K562 (cell line): ENCODE data around the gene ZFAND6. TPM values are rescaled to one million over a fixed set of nuclear protein-coding genes. Genes with fewer than 3 reads are reported as not detected.

Experiments used
- ATAC-seq: fragments of 200-7000 bp; cut with Tn5 transposase; 3 replicates; pipeline ENCODE4 v1.9.1; 2020; ENCODE audit warnings: moderate library complexity
- BruUV-seq: library from RNA; stranded (reverse); fragments of 400-500 nt; replicated peaks from 2 replicates; lab custom pipeline; 2021; lab: Mats Ljungman, UMichigan
- CTCF ChIA-PET: fragments of 300-600 bp; formaldehyde crosslinking; extraction: SDS; loops from one replicate; lab custom pipeline; 2021; ENCODE audit warnings: low intra/inter-chr PET ratio; lab: Yijun Ruan, JAX
- POLR2A ChIA-PET: fragments of 300-600, 350-650 bp; sonication (Branson Sonifier 250); formaldehyde crosslinking; extraction: SDS; loops from one replicate; lab custom pipeline; 2021; ENCODE audit warnings: antibody characterized with exemption, inconsistent platforms; lab: Yijun Ruan, JAX
- DNase-seq, 4 experiments: peaks; one replicate each; pipeline versions ENCODE4 v3.0.0 to v3.0.0-alpha.2; 2011 to 2018; ENCODE audit warnings: low spot score in 3 of 4, mixed read lengths in 3 of 4; ENCODE audit errors: extremely low read depth in 1 of 4
- FAIRE-seq: peaks from 2 replicates; lab custom pipeline; 2011; peaks lifted over from hg19 to GRCh38; lab: Jason Lieb, UNC
- H2AFZ ChIP-seq: 2 replicates; pipeline ENCODE4 v1.6.0; 2011; ENCODE audit warnings: low read depth, low read length, control low read depth, inconsistent platforms
- H3K27ac ChIP-seq: fragments of 200-600 bp; 3 replicates; pipeline ENCODE4 v1.8.0; 2011; ENCODE audit warnings: low read depth, mild to moderate bottlenecking, control low read depth, inconsistent platforms, low read length, moderate library complexity, mixed read lengths; ENCODE audit errors: extremely low read depth
- H3K27me3 ChIP-seq, 2 experiments: fragments of 300-600 bp in 1 of 2; 2 replicates in 1 of 2; 3 replicates in 1 of 2; pipeline versions ENCODE4 v1.6.0 to v1.8.0; 2011; ENCODE audit warnings: inconsistent platforms in 2 of 2, low read length in 2 of 2, mild to moderate bottlenecking in 1 of 2, mixed read lengths in 1 of 2, moderate library complexity in 1 of 2; ENCODE audit not compliant: control insufficient read depth in 2 of 2, insufficient read depth in 2 of 2
- H3K36me3 ChIP-seq: fragments of 300-600 bp; 3 replicates; pipeline ENCODE4 v1.8.0; 2011; ENCODE audit warnings: mild to moderate bottlenecking, low read length, inconsistent platforms; ENCODE audit not compliant: control insufficient read depth, insufficient read depth
- H3K4me1 ChIP-seq, 2 experiments: fragments of 200-600 bp in 1 of 2; replicated peaks in 1 of 2; 2 replicates in 1 of 2; 3 replicates in 1 of 2; pipeline versions ENCODE4 v1.5.1 to v1.8.0; 2011; ENCODE audit warnings: inconsistent platforms in 2 of 2, low read length in 2 of 2, mild to moderate bottlenecking in 1 of 2, mixed read lengths in 1 of 2, moderate library complexity in 1 of 2; ENCODE audit not compliant: control insufficient read depth in 2 of 2, insufficient read depth in 2 of 2
- H3K4me2 ChIP-seq: 2 replicates; pipeline ENCODE4 v1.6.1; 2011; ENCODE audit warnings: low read length, control low read depth, inconsistent platforms, mixed read lengths; ENCODE audit not compliant: insufficient read depth
- H3K4me3 ChIP-seq: fragments of 200-600 bp; sonication (generic), shearing (Covaris generic); 2 replicates; pipeline ENCODE4 v1.5.1; 2016; ENCODE audit warnings: control low read depth, inconsistent platforms
- H3K79me2 ChIP-seq: fragments of 200-600 bp; 3 replicates; pipeline ENCODE4 v1.8.0; 2011; ENCODE audit warnings: low read length, inconsistent platforms; ENCODE audit not compliant: control insufficient read depth, insufficient read depth
- H3K9ac ChIP-seq, 2 experiments: 2 replicates each; pipeline versions ENCODE4 v1.6.0 to v1.6.1; 2011; ENCODE audit warnings: low read depth in 2 of 2, low read length in 2 of 2, control low read depth in 1 of 2, inconsistent platforms in 1 of 2, mild to moderate bottlenecking in 1 of 2, mixed read lengths in 1 of 2; ENCODE audit not compliant: insufficient read depth in 1 of 2
- H3K9me1 ChIP-seq: one replicate; pipeline ENCODE4 v1.6.0; 2011; ENCODE audit warnings: inconsistent platforms, mild to moderate bottlenecking, low read length, moderate library complexity; ENCODE audit not compliant: control insufficient read depth, insufficient read depth
- H3K9me3 ChIP-seq: replicated peaks from 2 replicates; pipeline ENCODE4 v1.5.1; 2011; ENCODE audit warnings: low read depth, low read length, inconsistent platforms; ENCODE audit not compliant: control insufficient read depth, insufficient read depth
- H4K20me1 ChIP-seq: replicated peaks from 2 replicates; pipeline ENCODE4 v1.6.1; 2011; ENCODE audit warnings: low read length, inconsistent platforms, mixed read lengths; ENCODE audit not compliant: control insufficient read depth, insufficient read depth
- ARNT ChIP-seq, 2 experiments: fragments of 450-650 bp; IDR thresholded peaks; 2 replicates each; pipeline ENCODE4 v1.6.1; 2016; ENCODE audit warnings: mild to moderate bottlenecking in 1 of 2
- HLTF ChIP-seq: fragments of 450-650 bp; IDR thresholded peaks from 2 replicates; pipeline ENCODE4 v1.6.1; 2016
- MAFF ChIP-seq: IDR thresholded peaks from 2 replicates; pipeline ENCODE4 v1.6.1; 2012; ENCODE audit warnings: low read length, improper control_type of control experiment
- PHF8 ChIP-seq: fragments of 200-600 bp; sonication (generic); IDR thresholded peaks from 2 replicates; pipeline ENCODE4 v1.6.1; 2012; ENCODE audit warnings: mixed run types, mild to moderate bottlenecking, inconsistent platforms, low read length, moderate library complexity, borderline replicate concordance
- TCF15 ChIP-seq: fragments of 250-450 bp; sonication (Bioruptor Pico); IDR thresholded peaks from 2 replicates; pipeline ENCODE4 v1.8.0; 2022; ENCODE audit warnings: moderate library complexity, mild to moderate bottlenecking, inconsistent platforms
- ZNF695 ChIP-seq: fragments of 450-650 bp; formaldehyde crosslinking; IDR thresholded peaks from 2 replicates; pipeline ENCODE4 v1.4.0; 2020; ENCODE audit warnings: mild to moderate bottlenecking, moderate library complexity
- ZNF79 ChIP-seq: fragments of 250-450 bp; sonication (Bioruptor Pico); IDR thresholded peaks from 2 replicates; pipeline ENCODE4 v1.4.0; 2020; ENCODE audit warnings: low read depth, mild to moderate bottlenecking, moderate library complexity
- in situ Hi-C: fragments of 300-500 bp; cut with MboI; formaldehyde crosslinking; loops from 4 replicates; pipeline ENCODE4 v1.15.0; 2018; ENCODE audit warnings: inconsistent platforms, mixed read lengths
- intact Hi-C: fragments of 100-400 bp; cut with micrococcal nuclease; formaldehyde crosslinking; loops from 2 replicates; pipeline ENCODE4 v1.14.2; 2022
- polyA plus RNA-seq, 8 experiments: library from polyadenylated mRNA; depleted of rRNA in 4 of 8; stranded (reverse) in 5 of 8; unstranded in 3 of 8; fragments of >200 nt; fragmentation: Nextera tagmentation in 2 of 8; fragmentation: Illumina TruSeq in 1 of 8; extraction: Ambion mirVana in 2 of 8; extraction: Trizol in 1 of 8; gene quantifications; 2 replicates each; pipeline versions ENCODE4 v1.2.1 to v1.2.3, GENCODE V29; 2011 to 2014; ENCODE audit warnings: inconsistent platforms in 1 of 8, missing spikeins in 1 of 8
- total RNA-seq, 7 experiments: library from RNA; depleted of rRNA in 6 of 7; stranded (reverse); fragments of >200 nt in 6 of 7; fragmentation: Illumina TruSeq in 2 of 7; extraction: Trizol in 2 of 7; gene quantifications; 2 replicates each; pipeline versions ENCODE4 v1.2.1 to v1.2.3, GENCODE V29; 2011 to 2021; ENCODE audit warnings: low replicate concordance in 1 of 7
- TF ChIP-seq, protein P1 (sequence below): fragments of 450-650 bp; formaldehyde crosslinking; IDR thresholded peaks from 2 replicates; pipeline ENCODE4 v1.4.0; 2020; ENCODE audit warnings: mild to moderate bottlenecking
- TF ChIP-seq, protein P2 (sequence below): sonication (generic); formaldehyde crosslinking; IDR thresholded peaks from 2 replicates; pipeline ENCODE4 v1.5.0; 2020; ENCODE audit warnings: missing genetic modification reagents
- TF ChIP-seq, protein P3 (sequence below): conservative IDR thresholded peaks from 2 replicates; pipeline ENCODE4 v1.6.1; 2011; ENCODE audit warnings: low read depth, mild to moderate bottlenecking, low read length; ENCODE audit not compliant: control insufficient read depth
- TF ChIP-seq, protein P4 (sequence below): sonication (generic); formaldehyde crosslinking; IDR thresholded peaks from 2 replicates; pipeline ENCODE4 v1.8.1; 2022; ENCODE audit warnings: missing genetic modification reagents
- TF ChIP-seq, protein P5 (sequence below), 2 experiments: IDR thresholded peaks in 1 of 2; conservative IDR thresholded peaks in 1 of 2; 2 replicates each; pipeline ENCODE4 v1.6.1; 2016; ENCODE audit warnings: low read depth in 2 of 2, mild to moderate bottlenecking in 1 of 2, missing compliant biosample characterization in 1 of 2, missing genetic modification characterization in 1 of 2, moderate library complexity in 1 of 2

Gene ZFAND6
- total and polyA plus RNA-seq, 9 of the 15 experiments (the other 6 are each of a cell fraction or from before 2014, with no cell fraction given): 53.9 to 206 (median 88.9) TPM

DNA sequence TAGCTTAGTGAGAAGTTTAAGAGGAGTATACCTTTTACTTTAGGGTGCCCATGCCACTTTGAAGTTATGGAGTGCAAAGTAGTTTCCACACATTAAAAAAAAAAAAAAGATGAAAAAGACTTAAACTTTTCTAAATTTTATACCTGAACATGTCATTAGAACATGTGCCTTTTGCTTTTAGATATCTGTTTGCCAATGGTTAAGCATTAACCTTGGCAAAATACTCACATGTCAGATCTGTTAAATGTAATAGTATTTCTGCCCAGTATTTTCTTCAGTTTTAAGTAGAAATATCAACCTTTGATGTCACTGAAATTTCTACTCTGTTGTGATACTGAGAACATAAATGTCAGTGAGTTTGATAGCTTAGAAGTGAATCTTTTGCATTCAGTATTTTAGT, 12.2 kb downstream of the ZFAND6 start:
- Histone ChIP-seq H3K9me3 (no peaks in the 10 kb centered on the region), H3K9me1 (no peaks in the 10 kb centered on the region), H3K27me3 (no peaks in the 10 kb centered on the region), H3K4me1 (peaks cover 11 to 15% of the 10 kb centered on the region in 2 experiments; a peak in 4 of 5 replicates), H3K79me2 (peaks cover 99% of the 10 kb centered on the region), H3K27ac (peak overlapping the region; percentile 37; the same call in 2 of the 3 replicates), H2AFZ (no peak overlapping the region), H3K4me2 (peak overlapping the region; percentile 52; the same call in 1 of the 2 replicates), H3K9ac (peak overlapping the region in 1 of 2 experiments; percentile 63; a peak in 2 of 4 replicates), H4K20me1 (no peaks in the 10 kb centered on the region), H3K4me3 (no peak overlapping the region), H3K36me3 (peaks cover 4% of the 10 kb centered on the region; the same call in 1 of the 3 replicates)
- BruUV-seq: no TSS peak
- POLR2A ChIA-PET: interaction anchor here (1.1 to 4.2 kb wide), 7 partner anchors 9 to 70 kb away, joined by 3 to 27 read pairs (median 10); partner anchors contain the start of gene ZFAND6
- intact Hi-C loops (no loop called here), in situ Hi-C loops (no loop called here)
- DNase-seq (no peak), FAIRE-seq (no peak), ATAC-seq (0 out of 3 replicates have a peak, but pooled peaks have one; percentile 7)
- CTCF ChIA-PET: no interaction called here
- TF ChIP-seq, protein P1, sequence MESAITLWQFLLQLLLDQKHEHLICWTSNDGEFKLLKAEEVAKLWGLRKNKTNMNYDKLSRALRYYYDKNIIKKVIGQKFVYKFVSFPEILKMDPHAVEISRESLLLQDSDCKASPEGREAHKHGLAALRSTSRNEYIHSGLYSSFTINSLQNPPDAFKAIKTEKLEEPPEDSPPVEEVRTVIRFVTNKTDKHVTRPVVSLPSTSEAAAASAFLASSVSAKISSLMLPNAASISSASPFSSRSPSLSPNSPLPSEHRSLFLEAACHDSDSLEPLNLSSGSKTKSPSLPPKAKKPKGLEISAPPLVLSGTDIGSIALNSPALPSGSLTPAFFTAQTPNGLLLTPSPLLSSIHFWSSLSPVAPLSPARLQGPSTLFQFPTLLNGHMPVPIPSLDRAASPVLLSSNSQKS (CRISPR knock-in tag): no peak
- TF ChIP-seq ZNF695 (CRISPR knock-in tag): no peak
- TF ChIP-seq HLTF: no peak
- TF ChIP-seq, protein P2, sequence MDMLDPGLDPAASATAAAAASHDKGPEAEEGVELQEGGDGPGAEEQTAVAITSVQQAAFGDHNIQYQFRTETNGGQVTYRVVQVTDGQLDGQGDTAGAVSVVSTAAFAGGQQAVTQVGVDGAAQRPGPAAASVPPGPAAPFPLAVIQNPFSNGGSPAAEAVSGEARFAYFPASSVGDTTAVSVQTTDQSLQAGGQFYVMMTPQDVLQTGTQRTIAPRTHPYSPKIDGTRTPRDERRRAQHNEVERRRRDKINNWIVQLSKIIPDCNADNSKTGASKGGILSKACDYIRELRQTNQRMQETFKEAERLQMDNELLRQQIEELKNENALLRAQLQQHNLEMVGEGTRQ (CRISPR knock-in tag): no peak
- no peak for TF ChIP-seq PHF8
- no peak for TF ChIP-seq ARNT (IDR thresholded peaks at IDR 0.05)
- TF ChIP-seq, protein P3, sequence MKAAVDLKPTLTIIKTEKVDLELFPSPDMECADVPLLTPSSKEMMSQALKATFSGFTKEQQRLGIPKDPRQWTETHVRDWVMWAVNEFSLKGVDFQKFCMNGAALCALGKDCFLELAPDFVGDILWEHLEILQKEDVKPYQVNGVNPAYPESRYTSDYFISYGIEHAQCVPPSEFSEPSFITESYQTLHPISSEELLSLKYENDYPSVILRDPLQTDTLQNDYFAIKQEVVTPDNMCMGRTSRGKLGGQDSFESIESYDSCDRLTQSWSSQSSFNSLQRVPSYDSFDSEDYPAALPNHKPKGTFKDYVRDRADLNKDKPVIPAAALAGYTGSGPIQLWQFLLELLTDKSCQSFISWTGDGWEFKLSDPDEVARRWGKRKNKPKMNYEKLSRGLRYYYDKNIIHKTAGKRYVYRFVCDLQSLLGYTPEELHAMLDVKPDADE: no peak
- TF ChIP-seq TCF15 (CRISPR knock-in tag): no peak
- TF ChIP-seq, protein P4, sequence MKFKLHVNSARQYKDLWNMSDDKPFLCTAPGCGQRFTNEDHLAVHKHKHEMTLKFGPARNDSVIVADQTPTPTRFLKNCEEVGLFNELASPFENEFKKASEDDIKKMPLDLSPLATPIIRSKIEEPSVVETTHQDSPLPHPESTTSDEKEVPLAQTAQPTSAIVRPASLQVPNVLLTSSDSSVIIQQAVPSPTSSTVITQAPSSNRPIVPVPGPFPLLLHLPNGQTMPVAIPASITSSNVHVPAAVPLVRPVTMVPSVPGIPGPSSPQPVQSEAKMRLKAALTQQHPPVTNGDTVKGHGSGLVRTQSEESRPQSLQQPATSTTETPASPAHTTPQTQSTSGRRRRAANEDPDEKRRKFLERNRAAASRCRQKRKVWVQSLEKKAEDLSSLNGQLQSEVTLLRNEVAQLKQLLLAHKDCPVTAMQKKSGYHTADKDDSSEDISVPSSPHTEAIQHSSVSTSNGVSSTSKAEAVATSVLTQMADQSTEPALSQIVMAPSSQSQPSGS: no peak
- TF ChIP-seq MAFF: no peak
- TF ChIP-seq, protein P5, sequence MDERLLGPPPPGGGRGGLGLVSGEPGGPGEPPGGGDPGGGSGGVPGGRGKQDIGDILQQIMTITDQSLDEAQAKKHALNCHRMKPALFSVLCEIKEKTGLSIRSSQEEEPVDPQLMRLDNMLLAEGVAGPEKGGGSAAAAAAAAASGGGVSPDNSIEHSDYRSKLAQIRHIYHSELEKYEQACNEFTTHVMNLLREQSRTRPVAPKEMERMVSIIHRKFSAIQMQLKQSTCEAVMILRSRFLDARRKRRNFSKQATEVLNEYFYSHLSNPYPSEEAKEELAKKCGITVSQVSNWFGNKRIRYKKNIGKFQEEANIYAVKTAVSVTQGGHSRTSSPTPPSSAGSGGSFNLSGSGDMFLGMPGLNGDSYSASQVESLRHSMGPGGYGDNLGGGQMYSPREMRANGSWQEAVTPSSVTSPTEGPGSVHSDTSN (CRISPR knock-in tag; IDR thresholded peaks at IDR 0.05; ENCODE audit: low read depth): no peak
- TF ChIP-seq, protein P5 (tag; conservative IDR thresholded peaks at IDR 0.05; ENCODE audit: low read depth): no peak
- TF ChIP-seq ZNF79 (CRISPR knock-in tag): no peak
